Hepatocyte (in vitro differentiated cells): ENCODE results near the gene UBA6.

Source experiments
- CTCF ChIP-seq: fragments of 200-600 bp; sonication (generic); IDR thresholded peaks from 2 replicates; pipeline ENCODE4 v1.5.1; 2016; ENCODE audit warnings: antibody characterized with exemption, mild to moderate bottlenecking; ENCODE audit not compliant: poor library complexity
- EZH2 ChIP-seq: fragments of 200-600 bp; sonication (generic); IDR thresholded peaks from 2 replicates; pipeline ENCODE4 v1.6.1; 2016; ENCODE audit warnings: antibody characterized with exemption, mild to moderate bottlenecking, borderline replicate concordance
- EZH2phosphoT487 ChIP-seq: fragments of 200-600 bp; sonication (generic); IDR thresholded peaks from one replicate; pipeline ENCODE4 v1.6.1; 2018; ENCODE audit warnings: antibody characterized with exemption, mild to moderate bottlenecking, low read depth, moderate library complexity; ENCODE audit not compliant: unreplicated experiment, severe bottlenecking

GRCh38 chr4:67580577-67580976 is 120.4 kb downstream of the UBA6 start:
- no peak for TF ChIP-seq CTCF
- TF ChIP-seq EZH2 = no peak
- TF ChIP-seq EZH2phosphoT487 = no peak
